Measurements from ENCODE around the gene COL4A4.
"Not testable (repeated sequence)": the region's sequence is repeated elsewhere in the genome, so short reads cannot be mapped to it uniquely, and the experiment has no call there.

Gene COL4A4

GRCh38 chr2:227163998-227164762, at the start of gene COL4A4, which contains the start of gene COL4A3:
COL4A4 (minus strand) TSS chr2:227164205; CDS start chr2:227147483, 16,722 bp downstream.
COL4A3 (plus strand) TSS chr2:227164624; CDS start chr2:227164727, 103 bp downstream.
- no peak for DNase-seq (ENCODE audit: low read depth)

DNA sequence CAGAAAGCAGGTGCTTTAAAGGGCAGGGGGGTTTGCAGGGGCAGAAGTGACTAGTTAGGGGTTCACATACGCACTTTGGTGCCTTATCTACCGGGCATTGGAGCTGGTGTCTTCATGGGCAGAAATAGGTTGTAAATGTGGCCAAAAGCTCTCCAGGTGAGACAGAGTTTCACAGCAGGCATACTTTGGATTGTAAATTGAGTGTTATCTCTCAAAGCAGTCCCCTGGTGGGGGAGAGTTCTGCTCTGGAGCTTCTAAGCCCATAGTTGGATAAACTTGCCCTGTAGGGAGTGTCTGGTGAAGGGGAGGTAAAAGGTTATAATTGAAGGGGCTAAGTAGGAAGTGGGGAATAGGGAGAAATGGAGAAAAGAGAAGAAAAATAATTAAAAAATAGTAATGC, 43.6 kb upstream of the COL4A4 start:
- no peak for DNase-seq (ENCODE audit: low read depth)

- no peak for DNase-seq (ENCODE audit: low read depth)
Measured at GRCh38 chr2:227206406-227206805, 42.4 kb upstream of the COL4A4 start.

DNA sequence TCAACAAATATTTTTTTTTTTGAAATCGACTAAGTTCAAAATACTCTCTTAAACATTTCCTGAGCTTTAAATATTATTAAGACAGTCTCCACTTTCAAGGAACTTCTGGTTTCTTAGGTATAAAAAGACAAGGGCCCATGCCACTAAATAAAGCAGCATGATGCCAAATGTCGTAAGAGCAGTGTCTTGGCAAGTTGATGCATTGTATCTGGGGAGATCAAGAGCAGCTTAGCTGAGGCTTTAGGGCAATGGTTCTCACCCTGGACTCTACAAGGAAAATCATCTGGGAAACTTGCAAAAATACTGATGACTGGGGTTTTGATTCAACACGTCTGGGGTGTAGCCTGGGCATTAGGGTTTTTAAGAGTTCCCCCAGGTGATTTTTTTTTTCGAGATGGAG, 41.7 kb upstream of the COL4A4 start:
- DNase-seq (ENCODE audit: low read depth) = no peak

DNA sequence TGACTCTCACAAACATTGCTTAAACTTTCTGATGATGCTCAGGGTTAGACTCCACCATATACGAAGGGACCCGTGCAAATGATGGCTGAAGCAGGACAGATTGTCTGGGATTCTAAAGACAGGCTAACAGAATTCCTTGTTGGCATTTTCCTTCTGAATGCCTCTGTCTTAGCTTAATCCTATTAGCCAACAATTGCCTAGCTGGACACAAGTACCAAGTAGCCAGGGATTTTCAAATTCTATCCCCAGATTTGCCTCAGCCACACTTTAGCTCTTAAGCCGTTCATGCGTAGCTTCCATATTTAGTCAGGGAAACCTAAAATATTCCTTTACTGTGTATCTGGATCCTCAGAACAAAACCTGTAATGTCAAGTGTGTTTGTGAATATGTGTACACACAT, 40.4 kb upstream of the COL4A4 start:
- DNase-seq (ENCODE audit: low read depth) = no peak

GRCh38 chr2:227201771-227202170, 37.8 kb upstream of the COL4A4 start:
- no peak for DNase-seq (ENCODE audit: low read depth)

- no peak for DNase-seq (ENCODE audit: low read depth)
Measured at GRCh38 chr2:227198866-227199265, 34.9 kb upstream of the COL4A4 start.

- no peak for DNase-seq (ENCODE audit: low read depth)
Measured at GRCh38 chr2:227194219-227194618, 30.2 kb upstream of the COL4A4 start.

DNA sequence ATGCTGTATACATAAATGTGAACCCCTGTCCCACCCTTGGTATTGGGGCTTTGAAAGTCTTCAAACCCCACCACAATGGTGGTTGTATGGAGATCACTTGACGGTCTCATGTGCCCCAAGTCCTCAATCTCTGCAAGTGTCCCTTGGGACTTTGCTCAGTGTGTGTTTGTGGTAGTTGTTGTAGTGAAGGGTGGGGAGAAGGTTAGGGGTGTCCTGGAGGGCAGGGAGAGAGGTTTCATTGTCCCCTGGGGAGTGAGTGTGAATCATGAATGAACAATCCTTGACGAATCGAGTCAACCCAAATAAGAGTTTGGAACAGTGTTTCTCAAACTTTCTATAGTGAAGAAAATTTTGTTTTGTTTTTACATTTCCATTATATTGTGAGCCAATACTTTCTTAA, 28.5 kb upstream of the COL4A4 start:
- DNase-seq (ENCODE audit: low read depth) = no peak

DNA sequence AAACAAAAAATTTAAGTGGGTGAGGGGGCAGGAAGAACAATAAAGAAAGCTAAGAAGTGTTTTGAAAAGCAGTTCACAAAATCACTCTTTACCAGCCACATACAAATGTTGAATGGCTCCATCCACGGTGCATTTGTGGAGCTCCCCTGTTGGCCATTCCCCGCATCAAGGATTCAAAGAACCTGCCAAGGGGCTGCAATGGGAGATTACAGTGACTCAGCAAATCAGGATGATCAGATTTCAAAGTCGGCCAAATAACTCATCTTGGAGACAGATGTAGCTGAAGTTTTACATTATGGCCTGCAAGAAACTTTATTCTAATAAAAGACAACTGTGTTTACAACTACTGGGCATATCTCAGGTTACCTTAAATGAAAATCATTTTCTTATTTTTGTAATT, 27.4 kb upstream of the COL4A4 start:
- DNase-seq (ENCODE audit: low read depth) = no peak

- no peak for DNase-seq (ENCODE audit: low read depth)
Measured at GRCh38 chr2:227188292-227188691, 24.3 kb upstream of the COL4A4 start.

GRCh38 chr2:227186751-227187150, 22.7 kb upstream of the COL4A4 start:
- no peak for DNase-seq (ENCODE audit: low read depth)

DNA sequence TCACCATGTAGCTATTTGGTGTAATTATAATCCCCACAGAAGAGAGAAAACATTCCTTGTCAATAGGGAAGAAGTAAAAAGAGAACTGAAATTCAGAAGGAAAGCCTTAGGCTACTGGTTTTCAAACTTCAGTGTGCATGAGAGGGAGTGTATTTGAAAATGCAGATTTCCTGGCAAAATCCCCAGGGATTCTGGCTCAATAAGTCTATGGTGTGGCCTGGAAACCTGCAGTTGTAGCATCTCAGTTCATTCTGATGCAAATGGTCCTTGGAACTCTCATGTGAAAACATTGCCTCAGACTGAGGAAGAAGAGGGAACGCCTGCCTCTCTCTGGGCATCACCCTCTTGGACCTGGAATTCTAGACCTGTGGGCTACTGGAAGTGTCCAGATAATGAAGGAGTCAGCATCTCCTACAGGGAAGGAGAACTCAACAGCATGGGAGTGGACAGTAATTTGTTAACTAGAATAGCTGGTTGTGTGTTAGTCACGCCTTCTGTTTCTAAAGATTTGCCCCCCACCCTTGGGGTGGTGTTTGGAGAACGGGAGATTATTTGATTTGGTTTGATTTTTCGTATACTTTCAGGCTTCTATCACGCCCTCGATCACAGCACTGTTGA, 21.7 kb upstream of the COL4A4 start:
- DNase-seq (ENCODE audit: low read depth) = no peak

- DNase-seq (ENCODE audit: low read depth) = no peak
Measured at GRCh38 chr2:227183657-227184367, 19.8 kb upstream of the COL4A4 start.

DNA sequence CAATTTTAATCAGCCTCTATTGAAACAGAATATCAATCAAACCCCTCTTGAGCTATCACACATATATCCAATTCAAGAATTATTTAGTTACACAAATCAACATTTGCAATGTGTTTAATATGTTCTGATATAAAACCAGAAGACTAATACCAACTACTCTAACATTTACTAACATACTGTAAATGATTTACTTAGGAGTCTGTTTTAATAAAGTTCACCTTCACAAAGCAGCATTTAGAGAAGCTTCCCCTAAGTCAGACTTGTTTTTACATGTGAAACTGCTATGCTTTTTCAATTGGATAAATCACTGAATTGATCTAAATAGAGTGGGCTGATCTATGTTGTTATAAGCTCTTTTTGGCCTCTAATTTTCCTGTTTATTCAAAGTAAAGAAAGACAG, 18.8 kb upstream of the COL4A4 start:
- no peak for DNase-seq (ENCODE audit: low read depth)

- no peak for DNase-seq (ENCODE audit: low read depth)
Measured at GRCh38 chr2:227180770-227181169, 16.8 kb upstream of the COL4A4 start.

DNA sequence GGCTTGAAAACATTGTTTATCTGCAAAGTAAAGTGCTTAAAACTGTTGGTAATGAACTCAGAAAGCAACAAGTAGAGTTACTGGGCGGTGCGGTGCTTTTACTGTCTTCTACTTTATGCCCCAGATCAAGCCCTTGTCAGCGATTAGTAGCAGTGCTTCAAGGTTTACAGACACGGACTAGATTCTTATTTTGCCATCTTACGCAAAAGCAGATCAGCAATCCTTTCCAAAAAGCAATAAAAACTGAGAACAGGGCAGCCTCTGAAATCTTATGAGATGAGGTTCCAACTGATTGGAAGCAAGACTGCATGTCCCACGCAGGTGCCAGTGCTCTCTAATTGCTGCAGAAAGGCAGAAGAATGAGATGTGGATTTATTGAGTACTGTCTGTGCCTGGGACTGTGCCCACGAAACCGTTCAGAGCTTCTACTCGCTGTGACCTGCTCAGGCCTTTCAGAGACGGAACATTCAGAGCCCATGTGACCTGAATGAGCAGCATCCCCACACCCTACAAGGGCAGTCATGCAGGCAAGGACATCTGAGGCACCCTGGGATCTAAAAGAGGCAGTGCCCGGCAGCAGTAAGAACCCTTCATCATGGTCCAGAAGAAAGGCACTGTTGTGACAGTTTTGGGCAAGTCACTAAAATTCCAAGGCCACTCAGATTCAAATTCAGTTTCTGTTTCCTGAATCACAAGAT, 16.1 kb upstream of the COL4A4 start:
- DNase-seq (ENCODE audit: low read depth) = no peak

- DNase-seq (ENCODE audit: low read depth) = no peak
Measured at GRCh38 chr2:227177592-227178336, 13.8 kb upstream of the COL4A4 start.

GRCh38 chr2:227171779-227172178, 7.8 kb upstream of the COL4A4 start:
- not testable (repeated sequence) for DNase-seq (ENCODE audit: low read depth)

GRCh38 chr2:227164763-227165291, 822 bp upstream of the COL4A4 start:
- no peak for DNase-seq (ENCODE audit: low read depth)

DNA sequence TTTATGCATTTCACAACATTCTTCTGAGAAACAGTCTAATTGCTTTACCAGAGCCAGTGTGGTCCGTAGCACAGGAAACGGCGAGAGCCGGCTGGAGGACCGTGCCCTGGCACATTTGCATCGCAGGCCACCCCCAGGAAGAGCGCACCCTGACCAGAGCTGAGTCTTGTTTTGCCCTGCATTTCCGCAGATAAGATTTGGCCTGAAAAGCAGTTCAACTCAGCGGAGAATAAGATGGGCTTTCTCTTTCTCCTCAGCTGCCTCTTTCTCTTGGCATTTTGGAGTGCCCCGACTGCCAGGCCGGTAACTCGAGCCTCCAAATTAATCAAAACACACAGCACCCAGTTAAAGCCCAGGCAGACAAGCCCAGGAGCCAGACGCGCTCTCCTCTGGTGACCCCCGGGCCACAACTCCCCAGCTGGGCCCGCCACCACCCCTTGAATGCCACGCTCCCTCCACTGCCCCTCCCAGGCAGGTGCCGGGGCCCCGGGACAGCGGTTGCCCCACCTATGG, 464 bp downstream of the COL4A4 start:
- no peak for DNase-seq (ENCODE audit: low read depth)

Measured in stimulated activated CD8-positive, alpha-beta memory T cell treated with anti-CD3 and anti-CD28 coated beads, Interleukin-12 subunit alpha, Interleukin-12 subunit beta, amount 100 ng/mL, for 4 hours (primary cell).